ENCODE results near the gene NOS3.

DNA sequence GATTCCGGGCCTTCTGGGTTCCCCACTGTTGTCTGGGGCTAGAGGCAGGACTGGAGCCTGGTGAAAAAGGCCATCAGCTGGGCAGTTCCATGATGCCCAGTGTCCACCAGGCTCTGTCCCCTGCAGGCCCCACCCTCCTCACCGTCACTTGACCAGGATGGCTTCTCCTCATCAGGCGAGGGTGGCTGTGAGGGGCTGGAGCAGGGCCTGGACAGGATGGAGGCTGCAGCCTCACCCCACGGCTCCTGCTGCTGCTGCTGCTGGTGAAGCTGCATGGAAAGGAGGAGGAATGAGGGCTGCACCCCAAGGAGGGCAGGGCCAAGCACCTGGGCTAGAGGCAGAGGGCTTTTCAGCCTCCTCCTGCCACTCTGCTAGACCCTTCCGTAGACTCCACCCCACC lies 25.1 kb downstream of the NOS3 start:
- TF ChIP-seq, protein P1, sequence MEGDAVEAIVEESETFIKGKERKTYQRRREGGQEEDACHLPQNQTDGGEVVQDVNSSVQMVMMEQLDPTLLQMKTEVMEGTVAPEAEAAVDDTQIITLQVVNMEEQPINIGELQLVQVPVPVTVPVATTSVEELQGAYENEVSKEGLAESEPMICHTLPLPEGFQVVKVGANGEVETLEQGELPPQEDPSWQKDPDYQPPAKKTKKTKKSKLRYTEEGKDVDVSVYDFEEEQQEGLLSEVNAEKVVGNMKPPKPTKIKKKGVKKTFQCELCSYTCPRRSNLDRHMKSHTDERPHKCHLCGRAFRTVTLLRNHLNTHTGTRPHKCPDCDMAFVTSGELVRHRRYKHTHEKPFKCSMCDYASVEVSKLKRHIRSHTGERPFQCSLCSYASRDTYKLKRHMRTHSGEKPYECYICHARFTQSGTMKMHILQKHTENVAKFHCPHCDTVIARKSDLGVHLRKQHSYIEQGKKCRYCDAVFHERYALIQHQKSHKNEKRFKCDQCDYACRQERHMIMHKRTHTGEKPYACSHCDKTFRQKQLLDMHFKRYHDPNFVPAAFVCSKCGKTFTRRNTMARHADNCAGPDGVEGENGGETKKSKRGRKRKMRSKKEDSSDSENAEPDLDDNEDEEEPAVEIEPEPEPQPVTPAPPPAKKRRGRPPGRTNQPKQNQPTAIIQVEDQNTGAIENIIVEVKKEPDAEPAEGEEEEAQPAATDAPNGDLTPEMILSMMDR (IDR thresholded peaks at IDR 0.05 in 4 of 5, conservative IDR thresholded peaks at IDR 0.05 in 1 of 5): no peak
- no peak for TF ChIP-seq POLR2A (IDR thresholded peaks at IDR 0.05)
